Measurements from ENCODE around the gene C1orf167. TPM values are rescaled to one million over a fixed set of nuclear protein-coding genes. Genes with fewer than 3 reads are reported as not detected.

C1orf167 gene
- total RNA-seq, 1 donor from 2014 or later, result not detected

DNA sequence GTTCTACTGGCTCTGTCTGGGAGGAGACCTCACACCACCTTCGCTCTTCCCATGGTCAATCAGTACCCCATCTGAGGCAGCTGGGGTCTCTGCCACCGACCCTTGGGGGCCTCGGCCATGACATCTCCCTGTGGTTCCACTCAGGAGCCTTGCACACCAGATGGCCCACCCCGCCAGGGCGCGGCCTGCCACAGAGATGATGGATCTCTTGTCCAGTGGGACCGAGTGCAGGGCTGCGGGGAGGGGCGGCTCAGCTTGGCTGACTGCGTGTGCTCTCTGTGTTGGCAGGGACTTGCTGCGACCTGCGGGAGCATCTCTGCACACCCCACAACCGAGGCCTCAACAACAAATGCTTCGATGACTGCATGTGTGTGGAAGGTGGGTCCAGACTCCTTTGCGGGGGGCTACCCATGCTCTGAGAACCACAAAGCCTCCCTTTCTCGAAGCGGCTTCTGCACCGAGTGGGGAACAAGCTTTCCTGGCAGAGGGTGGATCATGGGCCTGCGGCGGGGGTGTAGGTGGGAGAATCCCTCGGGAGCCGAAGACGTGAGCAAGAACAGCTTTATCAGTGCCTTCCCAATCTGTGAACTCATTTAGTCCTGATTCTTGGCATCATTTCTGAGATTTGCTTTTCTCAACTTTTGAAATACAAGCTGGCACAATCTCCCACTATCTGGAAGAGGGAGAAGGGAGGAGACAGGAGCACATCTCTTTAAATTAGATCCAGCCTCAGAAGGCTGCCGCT is 47.0 kb upstream of the C1orf167 start:
- peaks cover 5% of the 10 kb centered on the region for H3K36me3 Mint-ChIP-seq
- no peak overlapping the region for H3K9ac ChIP-seq
- no peak for DNase-seq (ENCODE audit: low spot score)
- H3K9me3 Mint-ChIP-seq, result no peaks in the 10 kb centered on the region
- H3K4me3 Mint-ChIP-seq, result no peak overlapping the region
- H3F3A ChIP-seq (ENCODE audit: low read depth), result peaks cover 17% of the 10 kb centered on the region
- no peaks in the 10 kb centered on the region for H3K79me2 ChIP-seq (ENCODE audit: low read depth)
- no peaks in the 10 kb centered on the region for H3K27me3 Mint-ChIP-seq (ENCODE audit: insufficient read depth, low read depth)
- no peaks in the 10 kb centered on the region for H3K36me3 ChIP-seq
- H3K27me3 ChIP-seq, result no peaks in the 10 kb centered on the region
- no peak overlapping the region for H2AFZ ChIP-seq (replicated peaks)
- no peak overlapping the region for H3K4me2 ChIP-seq
- TF ChIP-seq CTCF (IDR thresholded peaks at IDR 0.05) (no peak), EZH2phosphoT487 (IDR thresholded peaks at IDR 0.05) (no peak), EZH2 (IDR thresholded peaks at IDR 0.05) (no peak)
- peaks cover 15% of the 10 kb centered on the region for H3K4me1 Mint-ChIP-seq
- no peaks in the 10 kb centered on the region for H3K4me1 ChIP-seq
- peaks cover 12% of the 10 kb centered on the region for H4K20me1 ChIP-seq (ENCODE audit: low read depth)
- H3K27ac Mint-ChIP-seq, result no peak overlapping the region
- H3K27ac ChIP-seq, result no peak overlapping the region
- no peak overlapping the region for H3K4me3 ChIP-seq
- H3K9me3 ChIP-seq (ENCODE audit: low read depth), result no peaks in the 10 kb centered on the region

GRCh38 chr1:11719313-11720032 is 42.5 kb upstream of the C1orf167 start:
- Histone ChIP-seq H3K4me3 (no peak overlapping the region), H3F3A (ENCODE audit: low read depth) (peaks cover 18% of the 10 kb centered on the region), H3K4me2 (peak overlapping the region; percentile 39), H3K27ac (no peak overlapping the region), H3K36me3 (no peaks in the 10 kb centered on the region), H3K9me3 (ENCODE audit: low read depth) (no peaks in the 10 kb centered on the region), H3K79me2 (ENCODE audit: low read depth) (no peaks in the 10 kb centered on the region), H4K20me1 (ENCODE audit: low read depth) (peaks cover 20% of the 10 kb centered on the region), H3K4me1 (no peaks in the 10 kb centered on the region), H3K9ac (no peak overlapping the region), H2AFZ (replicated peaks) (no peak overlapping the region), H3K27me3 (no peaks in the 10 kb centered on the region)
- Mint-ChIP-seq H3K9me3 (no peaks in the 10 kb centered on the region), H3K27me3 (ENCODE audit: insufficient read depth, low read depth) (no peaks in the 10 kb centered on the region), H3K36me3 (peaks cover 5% of the 10 kb centered on the region), H3K4me3 (peak overlapping the region; percentile 60), H3K27ac (no peak overlapping the region), H3K4me1 (peaks cover 15% of the 10 kb centered on the region)
- TF ChIP-seq CTCF (IDR thresholded peaks at IDR 0.05) (peak; percentile 98), EZH2phosphoT487 (IDR thresholded peaks at IDR 0.05) (no peak)
- peak; percentile 48 for DNase-seq (ENCODE audit: low spot score)

- H3K27ac ChIP-seq, result no peak overlapping the region
- no peaks in the 10 kb centered on the region for H3K4me1 ChIP-seq
- H3K27me3 ChIP-seq, result no peaks in the 10 kb centered on the region
- no peaks in the 10 kb centered on the region for H3K9me3 ChIP-seq (ENCODE audit: low read depth)
- Mint-ChIP-seq H3K9me3 (no peaks in the 10 kb centered on the region), H3K4me3 (peak overlapping the region; percentile 60), H3K27ac (no peak overlapping the region), H3K36me3 (peaks cover 5% of the 10 kb centered on the region), H3K27me3 (ENCODE audit: insufficient read depth, low read depth) (no peaks in the 10 kb centered on the region), H3K4me1 (peaks cover 15% of the 10 kb centered on the region)
- H3F3A ChIP-seq (ENCODE audit: low read depth), result peaks cover 22% of the 10 kb centered on the region
- no peaks in the 10 kb centered on the region for H3K36me3 ChIP-seq
- H4K20me1 ChIP-seq (ENCODE audit: low read depth), result peaks cover 20% of the 10 kb centered on the region
- H2AFZ ChIP-seq (replicated peaks), result no peak overlapping the region
- H3K4me3 ChIP-seq, result no peak overlapping the region
- no peak overlapping the region for H3K9ac ChIP-seq
- DNase-seq (ENCODE audit: low spot score), result no peak
- H3K79me2 ChIP-seq (ENCODE audit: low read depth), result no peaks in the 10 kb centered on the region
- no peak overlapping the region for H3K4me2 ChIP-seq
- TF ChIP-seq EZH2phosphoT487 (IDR thresholded peaks at IDR 0.05), result no peak
- no peak for TF ChIP-seq EZH2 (IDR thresholded peaks at IDR 0.05)
- no peak for TF ChIP-seq CTCF (IDR thresholded peaks at IDR 0.05)
Observed at GRCh38 chr1:11720033-11720376, 42.0 kb upstream of the C1orf167 start.
